Effector memory CD4-positive, alpha-beta T cell (primary cell): ENCODE data around the gene KLHL36.
"Not testable (repeated sequence)": the region's sequence is repeated elsewhere in the genome, so short reads cannot be mapped to it uniquely, and the experiment has no call there.

Experiments used
- DNase-seq, 3 donors: peaks; one replicate each; pipeline ENCODE4 v3.0.0-alpha.2; 2020
- H3K27ac ChIP-seq: 2 replicates; pipeline ENCODE4 v1.7.0; 2013; ENCODE audit warnings: mild to moderate bottlenecking, low read length, moderate library complexity; ENCODE audit not compliant: insufficient read depth, poor library complexity, severe bottlenecking
- H3K27me3 ChIP-seq: replicated peaks from 2 replicates; pipeline ENCODE4 v1.7.0; 2013; ENCODE audit warnings: mild to moderate bottlenecking, low read length; ENCODE audit not compliant: insufficient read depth, control insufficient read depth, poor library complexity, severe bottlenecking
- H3K36me3 ChIP-seq: 2 replicates; pipeline ENCODE4 v1.7.0; 2013; ENCODE audit warnings: mild to moderate bottlenecking, low read length, moderate library complexity; ENCODE audit not compliant: control insufficient read depth, insufficient read depth
- H3K4me1 ChIP-seq: 2 replicates; pipeline ENCODE4 v1.7.0; 2013; ENCODE audit warnings: low read length, mild to moderate bottlenecking; ENCODE audit not compliant: control insufficient read depth, insufficient read depth, poor library complexity, severe bottlenecking
- H3K4me3 ChIP-seq: 2 replicates; pipeline ENCODE4 v1.7.0; 2013; ENCODE audit warnings: low read length, low read depth, mild to moderate bottlenecking; ENCODE audit not compliant: insufficient read depth, poor library complexity, severe bottlenecking
- H3K9me3 ChIP-seq: 2 replicates; pipeline ENCODE4 v1.7.0; 2013; ENCODE audit warnings: mild to moderate bottlenecking, low read length, moderate library complexity; ENCODE audit not compliant: control insufficient read depth

Gene KLHL36

DNA sequence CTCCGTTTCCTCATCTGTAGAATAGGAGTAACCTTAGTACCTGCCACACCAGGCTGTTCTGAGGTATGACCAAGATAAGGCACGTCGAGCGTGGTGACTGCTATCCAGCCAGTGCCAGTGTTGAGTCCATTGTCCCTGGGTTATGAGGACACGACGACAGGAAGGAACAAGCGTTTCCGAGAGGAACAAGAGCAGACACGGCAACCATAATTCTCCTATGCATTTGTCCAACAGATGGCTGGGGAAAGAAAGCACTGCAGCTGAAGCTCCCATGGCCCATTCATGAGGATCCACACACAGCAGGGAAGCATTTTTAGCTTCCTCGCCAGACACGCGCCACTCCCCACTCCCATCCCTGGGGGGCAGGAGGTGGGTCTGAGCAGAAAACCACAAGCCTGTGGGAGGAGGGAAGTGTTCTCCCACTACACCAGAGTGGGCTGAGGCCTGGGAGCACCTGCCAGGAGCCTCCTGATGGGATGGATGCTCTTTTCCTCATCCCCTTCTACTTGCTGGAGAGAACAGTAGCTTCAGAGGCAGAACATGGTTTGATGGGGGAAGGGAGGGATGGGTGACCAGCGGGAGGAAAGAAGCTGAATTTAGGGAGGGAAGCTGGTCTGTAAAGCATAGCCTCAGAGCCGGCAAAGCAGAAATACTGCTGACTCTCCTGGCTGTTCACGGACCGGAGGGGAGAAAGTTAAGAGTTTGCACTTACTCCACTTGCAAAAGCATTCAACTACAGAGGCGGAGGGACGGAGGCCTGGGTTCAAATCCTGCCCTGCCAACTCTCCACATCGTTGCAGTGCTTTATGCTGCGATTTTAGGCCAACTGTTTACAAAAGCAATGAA is 33.1 kb upstream of the KLHL36 start:
- Histone ChIP-seq H3K27ac (peak overlapping the region; percentile 55), H3K9me3 (no peaks in the 10 kb centered on the region), H3K4me1 (peaks cover 48% of the 10 kb centered on the region), H3K27me3 (no peaks in the 10 kb centered on the region), H3K4me3 (peak overlapping the region; percentile 91), H3K36me3 (peaks cover 8% of the 10 kb centered on the region)
- no peak for DNase-seq

DNA sequence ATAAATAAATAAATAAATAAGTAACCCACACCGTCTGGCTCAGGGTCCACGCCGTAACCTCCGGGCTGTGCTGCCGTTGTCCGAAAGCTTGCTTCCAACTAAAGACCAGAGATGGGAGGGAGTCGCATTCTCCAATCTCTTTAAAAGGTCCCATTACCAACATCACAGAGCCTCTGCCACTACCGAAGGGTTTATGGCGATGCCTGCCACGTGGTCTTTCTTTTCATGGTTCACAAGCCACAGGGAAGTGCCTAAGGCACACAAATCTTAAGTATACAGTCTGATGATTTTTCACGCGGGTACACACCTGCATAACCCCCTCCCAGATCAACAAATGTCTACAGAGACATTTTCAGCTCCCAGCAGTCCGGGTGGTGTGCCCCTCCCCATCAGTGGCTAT is 31.8 kb upstream of the KLHL36 start:
- H3K27me3 ChIP-seq, result no peaks in the 10 kb centered on the region
- peaks cover 36% of the 10 kb centered on the region for H3K4me1 ChIP-seq
- peak overlapping the region; percentile 68 for H3K27ac ChIP-seq
- DNase-seq, result no peak
- peaks cover 8% of the 10 kb centered on the region for H3K36me3 ChIP-seq
- no peaks in the 10 kb centered on the region for H3K9me3 ChIP-seq
- H3K4me3 ChIP-seq, result peak overlapping the region; percentile 91

DNA sequence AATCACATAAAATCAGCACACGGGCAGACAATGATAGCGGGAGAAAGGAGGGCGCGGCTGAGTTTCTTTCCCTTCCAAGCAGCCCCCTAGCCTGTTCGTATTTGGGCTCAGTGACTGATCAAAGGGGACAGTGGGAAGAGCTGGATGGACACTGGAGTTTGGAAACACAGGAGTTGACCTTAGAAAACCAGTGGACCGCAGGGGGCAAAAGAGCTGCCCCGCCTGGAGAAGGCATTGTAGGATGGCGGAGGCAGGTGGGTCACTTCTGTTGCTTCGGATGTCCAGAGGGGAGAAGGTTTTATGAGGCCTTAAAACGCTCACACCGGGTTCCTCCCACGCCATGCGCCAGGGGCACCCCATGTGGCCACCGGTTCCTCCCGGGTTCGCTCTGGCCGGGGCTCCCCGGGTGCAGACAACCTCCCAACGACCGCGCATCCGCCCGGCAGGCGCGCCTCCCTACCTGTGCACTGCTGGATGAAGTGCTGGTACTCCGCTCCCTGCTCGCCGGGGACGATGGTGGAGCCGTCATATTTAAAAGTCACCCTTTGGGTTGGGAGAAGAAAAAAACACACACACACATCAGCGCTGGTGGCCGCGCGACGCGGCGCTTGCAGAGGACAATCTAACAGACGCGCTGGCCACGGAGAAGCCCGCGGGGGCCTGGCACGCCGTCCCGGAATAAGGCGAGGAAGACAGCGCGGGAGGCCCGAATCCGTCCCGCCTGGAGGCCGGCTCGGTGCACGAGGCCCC is 31.1 kb upstream of the KLHL36 start:
- H3K4me3 ChIP-seq, result peak overlapping the region; percentile 91
- peaks cover 8% of the 10 kb centered on the region for H3K36me3 ChIP-seq
- H3K4me1 ChIP-seq, result peaks cover 32% of the 10 kb centered on the region
- H3K9me3 ChIP-seq, result no peaks in the 10 kb centered on the region
- DNase-seq, result no peak
- H3K27me3 ChIP-seq, result no peaks in the 10 kb centered on the region
- H3K27ac ChIP-seq, result peak overlapping the region; percentile 68

GRCh38 chr16:84617791-84618580 is 30.3 kb upstream of the KLHL36 start, which contains the start of gene COTL1:
Gene COTL1, minus strand, starts transcription at chr16:84618078. Its CDS starts 164 bp downstream, at chr16:84617914.
- peak within 1 kb of the TSS; percentile 68 for H3K27ac ChIP-seq
- no peaks in the 10 kb centered on the region for H3K27me3 ChIP-seq
- peak within 1 kb of the TSS; percentile 91 for H3K4me3 ChIP-seq
- H3K36me3 ChIP-seq, result peaks cover 8% of the 10 kb centered on the region
- no peaks in the 10 kb centered on the region for H3K9me3 ChIP-seq
- peaks cover 31% of the 10 kb centered on the region for H3K4me1 ChIP-seq
- DNase-seq, result peak; percentile 85 to 91 (median 87)

- Histone ChIP-seq H3K4me3 (no peak overlapping the region), H3K4me1 (peaks cover 24% of the 10 kb centered on the region)
Measured at GRCh38 chr16:84618581-84619460, 29.5 kb upstream of the KLHL36 start.

GRCh38 chr16:84620913-84621312 is 27.4 kb upstream of the KLHL36 start:
- not testable (repeated sequence) for H3K27ac ChIP-seq, DNase-seq, H3K36me3 ChIP-seq, H3K4me3 ChIP-seq, H3K27me3 ChIP-seq, H3K9me3 ChIP-seq, H3K4me1 ChIP-seq

More at GRCh38 chr16:84618581-84619460, 29.5 kb upstream of the KLHL36 start:
- H3K36me3 ChIP-seq, result peaks cover 8% of the 10 kb centered on the region
- H3K9me3 ChIP-seq, result no peaks in the 10 kb centered on the region
- no peak overlapping the region for H3K27ac ChIP-seq
- no peak for DNase-seq
- H3K27me3 ChIP-seq, result no peaks in the 10 kb centered on the region

- no peaks in the 10 kb centered on the region for H3K36me3 ChIP-seq
- peaks cover 8% of the 10 kb centered on the region for H3K4me1 ChIP-seq
- no peaks in the 10 kb centered on the region for H3K9me3 ChIP-seq
- H3K4me3 ChIP-seq, result no peak overlapping the region
- no peak for DNase-seq
- H3K27ac ChIP-seq, result no peak overlapping the region
- H3K27me3 ChIP-seq, result no peaks in the 10 kb centered on the region
Measured at GRCh38 chr16:84625556-84625955, 22.8 kb upstream of the KLHL36 start.

GRCh38 chr16:84628226-84628731 is 20.0 kb upstream of the KLHL36 start:
- no peak for DNase-seq
- no peak overlapping the region for H3K4me3 ChIP-seq
- no peaks in the 10 kb centered on the region for H3K36me3 ChIP-seq
- no peaks in the 10 kb centered on the region for H3K27me3 ChIP-seq
- H3K9me3 ChIP-seq, result no peaks in the 10 kb centered on the region
- H3K4me1 ChIP-seq, result peaks cover 13% of the 10 kb centered on the region
- H3K27ac ChIP-seq, result no peak overlapping the region

DNA sequence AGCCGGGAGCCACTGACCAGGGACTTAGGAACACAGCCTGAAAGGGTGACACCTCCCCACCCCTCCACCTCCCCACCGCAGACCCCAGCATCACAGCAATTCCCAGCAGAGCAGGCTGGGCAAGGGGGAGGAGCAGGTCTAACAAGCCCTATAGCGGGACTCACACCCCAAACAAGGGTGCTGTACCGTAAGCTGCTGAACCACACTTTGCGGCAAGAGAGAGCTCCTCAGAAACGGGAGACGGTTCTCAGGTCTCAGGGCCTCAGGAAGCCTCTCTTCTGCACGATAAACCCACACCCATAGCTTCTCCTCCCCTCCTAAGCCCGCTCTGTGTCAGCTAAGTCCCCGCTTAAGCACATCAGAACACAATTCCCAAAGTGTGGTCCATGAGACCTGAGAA is 18.7 kb upstream of the KLHL36 start:
- Histone ChIP-seq H3K9me3 (no peaks in the 10 kb centered on the region), H3K36me3 (no peaks in the 10 kb centered on the region), H3K4me1 (peaks cover 13% of the 10 kb centered on the region), H3K27me3 (no peaks in the 10 kb centered on the region), H3K27ac (no peak overlapping the region), H3K4me3 (no peak overlapping the region)
- no peak for DNase-seq
